K562 (cell line): ENCODE results near the gene LRFN3. TPM values are rescaled to one million over a fixed set of nuclear protein-coding genes. Genes with fewer than 3 reads are reported as not detected.

Experiments
- ATAC-seq: fragments of 200-7000 bp; cut with Tn5 transposase; 3 replicates; pipeline ENCODE4 v1.9.1; 2020; ENCODE audit warnings: moderate library complexity
- BruUV-seq: library from RNA; stranded (reverse); fragments of 400-500 nt; replicated peaks from 2 replicates; lab custom pipeline; 2021; lab: Mats Ljungman, UMichigan
- CTCF ChIA-PET: fragments of 300-600 bp; formaldehyde crosslinking; extraction: SDS; loops from one replicate; lab custom pipeline; 2021; ENCODE audit warnings: low intra/inter-chr PET ratio; lab: Yijun Ruan, JAX
- POLR2A ChIA-PET: fragments of 300-600, 350-650 bp; sonication (Branson Sonifier 250); formaldehyde crosslinking; extraction: SDS; loops from one replicate; lab custom pipeline; 2021; ENCODE audit warnings: antibody characterized with exemption, inconsistent platforms; lab: Yijun Ruan, JAX
- DNase-seq, 4 experiments: peaks; one replicate each; pipeline versions ENCODE4 v3.0.0 to v3.0.0-alpha.2; 2011 to 2018; ENCODE audit warnings: low spot score in 3 of 4, mixed read lengths in 3 of 4; ENCODE audit errors: extremely low read depth in 1 of 4
- FAIRE-seq: peaks from 2 replicates; lab custom pipeline; 2011; peaks lifted over from hg19 to GRCh38; lab: Jason Lieb, UNC
- H2AFZ ChIP-seq: 2 replicates; pipeline ENCODE4 v1.6.0; 2011; ENCODE audit warnings: low read depth, low read length, control low read depth, inconsistent platforms
- H3K27ac ChIP-seq: fragments of 200-600 bp; 3 replicates; pipeline ENCODE4 v1.8.0; 2011; ENCODE audit warnings: low read depth, mild to moderate bottlenecking, control low read depth, inconsistent platforms, low read length, moderate library complexity, mixed read lengths; ENCODE audit errors: extremely low read depth
- H3K27me3 ChIP-seq, 2 experiments: fragments of 300-600 bp in 1 of 2; 2 replicates in 1 of 2; 3 replicates in 1 of 2; pipeline versions ENCODE4 v1.6.0 to v1.8.0; 2011; ENCODE audit warnings: inconsistent platforms in 2 of 2, low read length in 2 of 2, mild to moderate bottlenecking in 1 of 2, mixed read lengths in 1 of 2, moderate library complexity in 1 of 2; ENCODE audit not compliant: control insufficient read depth in 2 of 2, insufficient read depth in 2 of 2
- H3K36me3 ChIP-seq: fragments of 300-600 bp; 3 replicates; pipeline ENCODE4 v1.8.0; 2011; ENCODE audit warnings: mild to moderate bottlenecking, low read length, inconsistent platforms; ENCODE audit not compliant: control insufficient read depth, insufficient read depth
- H3K4me1 ChIP-seq, 2 experiments: fragments of 200-600 bp in 1 of 2; replicated peaks in 1 of 2; 2 replicates in 1 of 2; 3 replicates in 1 of 2; pipeline versions ENCODE4 v1.5.1 to v1.8.0; 2011; ENCODE audit warnings: inconsistent platforms in 2 of 2, low read length in 2 of 2, mild to moderate bottlenecking in 1 of 2, mixed read lengths in 1 of 2, moderate library complexity in 1 of 2; ENCODE audit not compliant: control insufficient read depth in 2 of 2, insufficient read depth in 2 of 2
- H3K4me2 ChIP-seq: 2 replicates; pipeline ENCODE4 v1.6.1; 2011; ENCODE audit warnings: low read length, control low read depth, inconsistent platforms, mixed read lengths; ENCODE audit not compliant: insufficient read depth
- H3K4me3 ChIP-seq: fragments of 200-600 bp; sonication (generic), shearing (Covaris generic); 2 replicates; pipeline ENCODE4 v1.5.1; 2016; ENCODE audit warnings: control low read depth, inconsistent platforms
- H3K79me2 ChIP-seq: fragments of 200-600 bp; 3 replicates; pipeline ENCODE4 v1.8.0; 2011; ENCODE audit warnings: low read length, inconsistent platforms; ENCODE audit not compliant: control insufficient read depth, insufficient read depth
- H3K9ac ChIP-seq, 2 experiments: 2 replicates each; pipeline versions ENCODE4 v1.6.0 to v1.6.1; 2011; ENCODE audit warnings: low read depth in 2 of 2, low read length in 2 of 2, control low read depth in 1 of 2, inconsistent platforms in 1 of 2, mild to moderate bottlenecking in 1 of 2, mixed read lengths in 1 of 2; ENCODE audit not compliant: insufficient read depth in 1 of 2
- H3K9me1 ChIP-seq: one replicate; pipeline ENCODE4 v1.6.0; 2011; ENCODE audit warnings: inconsistent platforms, mild to moderate bottlenecking, low read length, moderate library complexity; ENCODE audit not compliant: control insufficient read depth, insufficient read depth
- H3K9me3 ChIP-seq: replicated peaks from 2 replicates; pipeline ENCODE4 v1.5.1; 2011; ENCODE audit warnings: low read depth, low read length, inconsistent platforms; ENCODE audit not compliant: control insufficient read depth, insufficient read depth
- H4K20me1 ChIP-seq: replicated peaks from 2 replicates; pipeline ENCODE4 v1.6.1; 2011; ENCODE audit warnings: low read length, inconsistent platforms, mixed read lengths; ENCODE audit not compliant: control insufficient read depth, insufficient read depth
- AFF4 ChIP-seq: sonication (generic); formaldehyde crosslinking; IDR thresholded peaks from 2 replicates; pipeline ENCODE4 v1.8.0; 2023; ENCODE audit warnings: mild to moderate bottlenecking, missing genetic modification reagents
- BRCA1 ChIP-seq, 2 experiments: fragments of 450-650 bp in 1 of 2; sonication (generic) in 1 of 2; formaldehyde crosslinking in 1 of 2; IDR thresholded peaks; 2 replicates each; pipeline versions ENCODE4 v1.5.0 to v1.6.1; 2017 to 2020; ENCODE audit warnings: mild to moderate bottlenecking in 1 of 2, missing genetic modification reagents in 1 of 2
- HEY1 ChIP-seq: fragments of 250-450 bp; sonication (Bioruptor Pico); IDR thresholded peaks from 2 replicates; pipeline ENCODE4 v1.5.0; 2020; ENCODE audit warnings: mild to moderate bottlenecking, moderate library complexity, borderline replicate concordance
- MITF ChIP-seq: IDR thresholded peaks from 2 replicates; pipeline ENCODE4 v1.6.1; 2014; ENCODE audit warnings: antibody characterized with exemption
- SMAD4 ChIP-seq: fragments of 250-450 bp; sonication (Bioruptor Pico); conservative IDR thresholded peaks from 2 replicates; pipeline ENCODE4 v1.8.0; 2021; ENCODE audit warnings: inconsistent platforms, mild to moderate bottlenecking, moderate library complexity
- SREBF2 ChIP-seq: sonication (generic); formaldehyde crosslinking; IDR thresholded peaks from 2 replicates; pipeline ENCODE4 v1.4.0; 2020; ENCODE audit warnings: mild to moderate bottlenecking, missing genetic modification reagents
- ZNF512 ChIP-seq: IDR thresholded peaks from 2 replicates; pipeline ENCODE4 v1.6.1; 2016; ENCODE audit warnings: missing genetic modification characterization, missing compliant biosample characterization
- WGBS: fragments of 100-300 bp; shearing (Covaris generic); methylation state at CpG from one replicate; pipeline ENCODE4 v1.1.6; 2016; ENCODE audit warnings: low coverage, mixed read lengths; ENCODE audit not compliant: insufficient coverage; ENCODE audit errors: missing lambda C conversion rate; 5-methylcytosine and 5-hydroxymethylcytosine counted together
- in situ Hi-C: fragments of 300-500 bp; cut with MboI; formaldehyde crosslinking; loops from 4 replicates; pipeline ENCODE4 v1.15.0; 2018; ENCODE audit warnings: inconsistent platforms, mixed read lengths
- intact Hi-C: fragments of 100-400 bp; cut with micrococcal nuclease; formaldehyde crosslinking; loops from 2 replicates; pipeline ENCODE4 v1.14.2; 2022
- polyA plus RNA-seq, 8 experiments: library from polyadenylated mRNA; depleted of rRNA in 4 of 8; stranded (reverse) in 5 of 8; unstranded in 3 of 8; fragments of >200 nt; fragmentation: Nextera tagmentation in 2 of 8; fragmentation: Illumina TruSeq in 1 of 8; extraction: Ambion mirVana in 2 of 8; extraction: Trizol in 1 of 8; gene quantifications; 2 replicates each; pipeline versions ENCODE4 v1.2.1 to v1.2.3, GENCODE V29; 2011 to 2014; ENCODE audit warnings: inconsistent platforms in 1 of 8, missing spikeins in 1 of 8
- total RNA-seq, 7 experiments: library from RNA; depleted of rRNA in 6 of 7; stranded (reverse); fragments of >200 nt in 6 of 7; fragmentation: Illumina TruSeq in 2 of 7; extraction: Trizol in 2 of 7; gene quantifications; 2 replicates each; pipeline versions ENCODE4 v1.2.1 to v1.2.3, GENCODE V29; 2011 to 2021; ENCODE audit warnings: low replicate concordance in 1 of 7

Gene LRFN3
- total and polyA plus RNA-seq, 9 of the 15 experiments (the other 6 are each of a cell fraction or from before 2014, with no cell fraction given) = 0.03 to 0.12 (median 0.11) TPM; not detected in 6

GRCh38 chr19:35888398-35888797, 47.8 kb upstream of the LRFN3 start:
- H3K9ac ChIP-seq = no peak overlapping the region
- no peaks in the 10 kb centered on the region for H3K79me2 ChIP-seq
- H3K4me1 ChIP-seq = peaks cover 0 to 5% of the 10 kb centered on the region in 2 experiments; a peak in 1 of 5 replicates
- no peak overlapping the region for H2AFZ ChIP-seq
- no peaks in the 10 kb centered on the region for H4K20me1 ChIP-seq
- H3K27ac ChIP-seq = no peak overlapping the region
- in situ Hi-C loops (loop anchor here (5.0 kb wide), 1 partner anchor 44 kb away; no protein-coding TSS in a partner anchor), intact Hi-C loops (no loop called here)
- H3K9me3 ChIP-seq = no peaks in the 10 kb centered on the region
- no TSS peak for BruUV-seq
- POLR2A ChIA-PET = interaction anchor here (0.5 kb wide), 1 partner anchor 35 kb away, joined by 3 read pairs; no protein-coding TSS in a partner anchor
- peaks cover 32% of the 10 kb centered on the region; the same call in 2 of the 3 replicates for H3K36me3 ChIP-seq
- no peak for DNase-seq
- no peak overlapping the region for H3K4me2 ChIP-seq
- no peaks in the 10 kb centered on the region for H3K9me1 ChIP-seq
- CTCF ChIA-PET = no interaction called here
- 86% methylated on average over 9 of the region's 9 CpGs for WGBS
- H3K27me3 ChIP-seq = no peaks in the 10 kb centered on the region
- no peak for FAIRE-seq
- no peak for ATAC-seq
- no peak overlapping the region for H3K4me3 ChIP-seq
- TF ChIP-seq HEY1 (CRISPR knock-in tag) (no peak), ZNF512 (tag) (no peak), AFF4 (CRISPR knock-in tag) (no peak), BRCA1 (IDR thresholded peaks at IDR 0.05) (no peak), BRCA1 (CRISPR knock-in tag; IDR thresholded peaks at IDR 0.05) (no peak), MITF (no peak), SMAD4 (CRISPR knock-in tag) (no peak), SREBF2 (CRISPR knock-in tag) (no peak)
